GM19193 (cell line): ENCODE data around the gene TLR8.
A peak's percentile ranks its signal among the peaks of the same experiment; 100 is the strongest.

Experiments
- POLR2A ChIP-seq: IDR thresholded peaks from 4 replicates; pipeline ENCODE4 v1.6.1; 2011; ENCODE audit not compliant: insufficient read depth, insufficient read length; ENCODE audit errors: extremely low read depth

TLR8 gene

GRCh38 chrX:12906046-12906761 lies at the start of gene TLR8:
Gene TLR8 (plus strand): TSS chrX:12906620. CDS start chrX:12906707, 87 bp downstream.
- TF ChIP-seq POLR2A = no peak

GRCh38 chrX:12865359-12865758 lies 41.1 kb upstream of the TLR8 start:
- TF ChIP-seq POLR2A = no peak

- no peak for TF ChIP-seq POLR2A
Observed at GRCh38 chrX:12866451-12867377, 39.7 kb upstream of the TLR8 start, which contains the start of gene TLR7. Gene TLR7 (plus strand): TSS chrX:12867072. CDS start chrX:12867579, 507 bp downstream.

GRCh38 chrX:12867685-12868084 lies 38.7 kb upstream of the TLR8 start:
- TF ChIP-seq POLR2A = no peak

GRCh38 chrX:12868747-12869146 lies 37.7 kb upstream of the TLR8 start:
- no peak for TF ChIP-seq POLR2A

- no peak for TF ChIP-seq POLR2A
Observed at GRCh38 chrX:12871257-12871656, 35.2 kb upstream of the TLR8 start.

- no peak for TF ChIP-seq POLR2A
Observed at GRCh38 chrX:12872741-12873140, 33.7 kb upstream of the TLR8 start.

GRCh38 chrX:12874581-12874980 lies 31.8 kb upstream of the TLR8 start:
- TF ChIP-seq POLR2A = no peak

GRCh38 chrX:12877386-12877785 lies 29.0 kb upstream of the TLR8 start:
- no peak for TF ChIP-seq POLR2A

GRCh38 chrX:12878536-12878935 lies 27.9 kb upstream of the TLR8 start:
- TF ChIP-seq POLR2A = no peak

GRCh38 chrX:12881914-12882313 lies 24.5 kb upstream of the TLR8 start:
- no peak for TF ChIP-seq POLR2A

- TF ChIP-seq POLR2A = no peak
Observed at GRCh38 chrX:12885508-12885907, 20.9 kb upstream of the TLR8 start.

- TF ChIP-seq POLR2A = no peak
Observed at GRCh38 chrX:12886545-12886944, 19.9 kb upstream of the TLR8 start.

GRCh38 chrX:12887141-12887540 lies 19.3 kb upstream of the TLR8 start:
- TF ChIP-seq POLR2A = no peak

GRCh38 chrX:12887767-12888166 lies 18.7 kb upstream of the TLR8 start:
- no peak for TF ChIP-seq POLR2A

- TF ChIP-seq POLR2A = peak; percentile 39
Observed at GRCh38 chrX:12890467-12890866, 16.0 kb upstream of the TLR8 start.
